SJSA1 (cell line): ENCODE data around the gene DENND11. TPM values are rescaled to one million over a fixed set of nuclear protein-coding genes. Genes with fewer than 3 reads are reported as not detected.

ENCODE experiments used
- DNase-seq, 2 experiments: peaks; one replicate each; pipeline ENCODE4 v3.0.0-alpha.2; 2015 to 2020; ENCODE audit warnings: low spot score in 2 of 2, low read depth in 1 of 2
- H3K27ac ChIP-seq: fragments of 250-450 bp; sonication (Bioruptor Pico); 2 replicates; pipeline ENCODE4 v1.5.1; 2020; ENCODE audit warnings: mild to moderate bottlenecking, moderate library complexity
- H3K27me3 ChIP-seq: fragments of 250-450 bp; sonication (Bioruptor Pico); replicated peaks from 2 replicates; pipeline ENCODE4 v1.5.1; 2020; ENCODE audit warnings: mild to moderate bottlenecking, moderate library complexity
- H3K36me3 ChIP-seq: fragments of 250-450 bp; sonication (Bioruptor Pico); 2 replicates; pipeline ENCODE4 v1.5.1; 2020; ENCODE audit warnings: mild to moderate bottlenecking
- H3K4me1 ChIP-seq: fragments of 250-450 bp; sonication (Bioruptor Pico); replicated peaks from 2 replicates; pipeline ENCODE4 v1.6.1; 2021; ENCODE audit warnings: mild to moderate bottlenecking
- H3K4me3 ChIP-seq: fragments of 250-450 bp; sonication (Bioruptor Pico); 2 replicates; pipeline ENCODE4 v1.5.1; 2020; ENCODE audit warnings: mild to moderate bottlenecking
- H3K9me3 ChIP-seq: fragments of 250-450 bp; sonication (Bioruptor Pico); replicated peaks from 2 replicates; pipeline ENCODE4 v1.5.1; 2020; ENCODE audit warnings: mild to moderate bottlenecking
- total RNA-seq: library from RNA; depleted of rRNA; stranded (reverse); fragments of >200 nt; shearing (Covaris generic); gene quantifications from 2 replicates; pipeline ENCODE4 v1.2.3, GENCODE V29; 2014; rRNA removed

The DENND11 gene, protein sequence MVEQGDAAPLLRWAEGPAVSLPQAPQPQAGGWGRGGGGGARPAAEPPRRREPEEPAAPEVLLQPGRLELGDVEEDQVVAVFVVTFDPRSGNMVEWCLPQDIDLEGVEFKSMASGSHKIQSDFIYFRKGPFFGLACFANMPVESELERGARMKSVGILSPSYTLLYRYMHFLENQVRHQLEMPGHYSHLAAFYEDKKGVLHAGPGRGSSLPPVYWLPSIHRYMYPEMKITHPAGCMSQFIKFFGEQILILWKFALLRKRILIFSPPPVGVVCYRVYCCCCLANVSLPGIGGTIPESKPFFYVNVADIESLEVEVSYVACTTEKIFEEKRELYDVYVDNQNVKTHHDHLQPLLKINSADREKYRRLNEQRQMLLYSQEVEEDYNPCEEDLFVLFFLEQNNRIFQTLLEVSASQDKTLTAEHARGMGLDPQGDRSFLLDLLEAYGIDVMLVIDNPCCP
- total RNA-seq = 8.3 and 8.5 TPM in 2 replicates

DNA sequence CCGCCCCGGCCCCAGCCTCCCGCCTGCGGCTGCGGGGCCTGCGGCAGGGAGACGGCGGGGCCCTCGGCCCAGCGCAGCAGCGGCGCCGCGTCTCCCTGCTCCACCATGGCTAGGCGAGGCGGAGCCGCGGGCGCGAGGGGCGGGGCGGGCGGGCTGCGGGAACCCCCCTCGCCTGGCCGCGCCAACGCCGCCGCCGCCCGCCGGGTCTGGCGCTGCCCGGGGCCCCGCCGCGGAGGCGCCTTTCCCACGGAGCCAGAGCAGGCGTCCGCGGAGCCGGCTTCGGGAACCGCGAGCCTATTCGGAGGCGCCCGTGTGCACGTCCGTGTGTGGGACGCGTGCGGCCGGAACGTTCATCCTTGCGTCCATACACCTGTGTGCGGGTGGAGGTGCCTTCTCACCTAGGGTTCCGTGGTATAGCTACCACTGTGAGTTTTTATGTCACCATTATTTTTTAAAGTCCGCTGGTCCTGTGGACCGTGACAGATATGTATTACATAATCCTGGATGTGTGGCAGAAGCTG is at the start of gene DENND11:
TSS of gene DENND11 (minus strand) at position 120 of the 521 bp plus-strand sequence. CDS start at position 107, 13 bp downstream.
- Histone ChIP-seq H3K4me1 (peaks cover 43% of the 10 kb centered on the region), H3K27me3 (no peaks in the 10 kb centered on the region), H3K27ac (0 out of 2 replicates have a peak within 1 kb of the TSS, but pooled peaks have one; percentile 15), H3K36me3 (no peaks in the 10 kb centered on the region), H3K4me3 (peak within 1 kb of the TSS; percentile 80), H3K9me3 (no peaks in the 10 kb centered on the region)
- DNase-seq = peak; percentile 32 to 47

DNA sequence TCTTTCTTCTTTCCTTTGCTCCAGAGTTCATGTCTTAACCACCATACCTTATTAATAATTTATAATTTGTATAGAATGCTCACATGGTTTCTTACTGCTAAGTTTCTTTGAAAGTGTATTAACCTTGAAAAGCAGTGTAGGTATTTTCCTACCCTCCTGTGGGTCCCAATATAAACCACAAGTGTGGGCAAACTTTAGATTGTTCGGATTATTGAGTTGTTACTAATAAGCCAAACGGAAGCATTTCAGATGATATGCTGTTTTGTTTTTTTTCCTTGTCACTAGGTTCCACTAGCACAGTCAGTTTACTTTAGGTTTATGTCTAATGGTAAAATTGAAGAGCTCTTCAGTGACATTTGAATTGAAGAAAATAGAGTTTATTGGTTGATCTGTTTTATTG is 46.4 kb upstream of the DENND11 start:
- H3K4me3 ChIP-seq = no peak overlapping the region
- H3K27ac ChIP-seq = no peak overlapping the region
- H3K9me3 ChIP-seq = peaks cover 9% of the 10 kb centered on the region; the same call in 1 of the 2 replicates
- peaks cover 97% of the 10 kb centered on the region for H3K36me3 ChIP-seq
- no peaks in the 10 kb centered on the region for H3K4me1 ChIP-seq
- DNase-seq = no peak
- H3K27me3 ChIP-seq = no peaks in the 10 kb centered on the region

DNA sequence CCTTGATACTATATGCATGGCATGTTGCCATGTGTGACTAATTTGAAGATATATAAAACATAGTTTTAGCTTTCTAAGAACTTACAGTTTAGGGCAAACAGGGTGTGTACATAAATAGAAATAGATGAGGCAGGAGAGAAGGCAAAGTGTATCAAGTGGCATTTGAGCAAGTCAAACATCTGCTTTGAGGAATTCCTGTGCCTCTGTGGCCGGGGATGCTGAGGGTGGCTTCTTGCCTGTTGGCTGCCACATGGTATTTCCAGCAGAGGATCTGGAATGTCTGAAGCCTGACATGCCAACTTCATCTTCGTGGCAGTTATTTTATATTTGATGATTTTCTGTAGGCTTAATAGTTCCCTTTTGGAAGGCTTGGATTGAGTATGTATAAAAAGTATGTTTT is 42.2 kb upstream of the DENND11 start:
- DNase-seq = no peak
- Histone ChIP-seq H3K4me3 (no peak overlapping the region), H3K9me3 (no peaks in the 10 kb centered on the region), H3K27ac (no peak overlapping the region), H3K4me1 (peaks cover 3% of the 10 kb centered on the region), H3K27me3 (no peaks in the 10 kb centered on the region), H3K36me3 (peaks cover 94% of the 10 kb centered on the region)

DNA sequence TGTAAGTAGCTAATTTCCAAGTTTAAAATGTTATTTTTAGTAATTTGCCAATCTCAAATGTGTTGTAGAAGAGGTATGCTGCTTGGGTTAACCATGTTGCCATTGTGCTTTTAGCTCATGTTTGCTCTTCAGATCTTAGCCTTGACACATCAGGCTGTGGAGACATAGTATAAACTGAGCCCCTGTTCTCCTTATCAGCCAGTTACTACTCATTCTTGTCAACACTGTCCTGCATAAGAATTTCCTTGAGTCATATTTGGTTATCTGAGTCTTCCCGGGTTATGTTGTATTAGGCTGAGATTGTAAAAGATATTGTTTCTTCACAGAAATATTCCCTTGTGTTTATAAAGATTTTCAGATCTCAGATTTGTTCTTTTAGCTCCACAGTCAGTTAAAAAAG is 40.3 kb upstream of the DENND11 start:
- Histone ChIP-seq H3K4me1 (peaks cover 8% of the 10 kb centered on the region), H3K36me3 (peaks cover 79% of the 10 kb centered on the region), H3K27me3 (no peaks in the 10 kb centered on the region), H3K27ac (no peak overlapping the region), H3K4me3 (no peak overlapping the region), H3K9me3 (no peaks in the 10 kb centered on the region)
- no peak for DNase-seq

DNA sequence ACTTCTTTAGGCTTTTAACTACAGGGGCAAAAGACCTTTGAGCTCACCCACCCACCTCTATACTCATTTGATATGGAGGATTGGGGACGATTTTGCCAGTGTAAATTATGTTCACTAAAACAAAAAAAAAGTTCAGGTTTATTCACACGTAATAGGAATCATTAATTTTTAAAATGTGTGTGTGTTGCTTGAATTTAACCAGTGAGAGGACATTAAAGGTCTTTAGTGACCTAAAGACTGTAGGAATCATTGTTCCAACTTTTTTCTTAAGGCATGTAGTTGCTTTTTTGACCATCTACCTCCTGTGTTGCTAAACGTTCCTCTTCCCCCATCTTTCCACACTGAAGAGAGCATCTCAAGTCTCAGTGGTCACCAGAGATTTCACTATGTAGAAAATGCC is 37.3 kb upstream of the DENND11 start:
- Histone ChIP-seq H3K4me3 (peak overlapping the region; percentile 63), H3K9me3 (no peaks in the 10 kb centered on the region), H3K27me3 (no peaks in the 10 kb centered on the region), H3K36me3 (peaks cover 51% of the 10 kb centered on the region), H3K4me1 (peaks cover 10% of the 10 kb centered on the region), H3K27ac (no peak overlapping the region)
- no peak for DNase-seq

DNA sequence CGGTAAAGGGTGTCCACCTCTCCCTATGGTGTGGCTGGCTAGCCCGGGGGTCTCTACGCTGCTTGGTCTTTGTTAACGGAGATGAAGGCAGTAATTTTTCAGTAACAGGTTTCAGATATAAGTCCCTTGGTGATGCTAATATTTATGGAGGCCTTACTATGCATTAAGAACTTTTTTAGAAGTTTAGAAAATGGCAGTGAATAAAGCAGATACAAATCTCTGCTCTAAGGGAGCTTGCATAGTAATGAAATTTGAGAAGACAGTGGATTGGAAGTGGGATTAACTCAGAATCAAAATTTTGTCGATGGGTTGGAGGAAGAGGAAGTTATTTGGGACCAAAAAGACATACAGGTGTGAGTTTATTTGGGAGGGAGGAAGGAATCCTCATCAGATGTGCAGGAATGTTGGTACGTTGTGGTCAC is 36.6 kb upstream of the DENND11 start:
- no peaks in the 10 kb centered on the region for H3K27me3 ChIP-seq
- H3K4me1 ChIP-seq = peaks cover 10% of the 10 kb centered on the region
- peak overlapping the region; percentile 53 for H3K27ac ChIP-seq
- no peak for DNase-seq
- peaks cover 44% of the 10 kb centered on the region for H3K36me3 ChIP-seq
- peak overlapping the region; percentile 63 for H3K4me3 ChIP-seq
- H3K9me3 ChIP-seq = no peaks in the 10 kb centered on the region

DNA sequence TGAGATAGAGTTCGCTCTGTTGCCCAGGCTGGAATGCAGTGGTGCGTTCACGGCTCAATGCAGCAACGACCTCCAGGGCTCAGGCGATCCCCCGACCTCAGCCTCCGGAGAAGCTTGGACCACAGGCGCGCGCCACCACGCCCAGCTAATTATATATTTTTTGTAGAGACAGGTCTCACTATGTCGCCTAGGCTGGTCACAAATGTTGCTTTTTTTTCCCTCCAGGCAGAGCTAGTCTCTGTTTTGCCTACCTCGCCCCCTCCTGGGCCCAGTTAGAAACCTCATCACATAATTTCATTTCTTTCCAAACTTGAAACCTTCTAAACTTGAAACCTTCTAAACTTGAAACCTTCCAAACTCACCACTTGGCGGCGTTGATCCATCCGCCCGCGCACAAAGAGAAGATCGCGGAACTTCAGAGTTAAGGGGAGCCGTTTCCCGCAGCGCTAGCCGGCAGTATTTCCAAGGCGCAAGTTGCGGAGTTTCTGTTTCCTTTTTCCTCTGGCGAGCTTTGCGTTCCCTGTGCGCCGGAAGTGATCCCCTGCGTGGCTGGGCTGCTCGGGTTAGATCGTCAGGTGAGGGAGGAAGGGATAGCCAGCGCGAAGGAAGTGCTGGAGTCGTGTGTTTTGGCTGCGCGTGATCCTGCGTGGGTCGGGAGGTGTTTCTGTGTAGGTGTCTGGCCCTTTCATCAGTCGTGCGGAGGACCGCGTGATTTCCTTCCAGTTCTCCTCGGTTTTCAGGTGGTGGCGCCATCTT is 36.0 kb upstream of the DENND11 start, which contains the start of gene SSBP1:
TSS of gene SSBP1 (plus strand) at position 523 of the 756 bp plus-strand sequence. CDS start 809 bp downstream, outside the sequence.
- Histone ChIP-seq H3K27me3 (no peaks in the 10 kb centered on the region), H3K27ac (peak within 1 kb of the TSS; percentile 53), H3K9me3 (no peaks in the 10 kb centered on the region), H3K36me3 (peaks cover 38% of the 10 kb centered on the region), H3K4me3 (peak within 1 kb of the TSS; percentile 63), H3K4me1 (peaks cover 10% of the 10 kb centered on the region)
- peak; percentile 91 to 96 for DNase-seq

DNA sequence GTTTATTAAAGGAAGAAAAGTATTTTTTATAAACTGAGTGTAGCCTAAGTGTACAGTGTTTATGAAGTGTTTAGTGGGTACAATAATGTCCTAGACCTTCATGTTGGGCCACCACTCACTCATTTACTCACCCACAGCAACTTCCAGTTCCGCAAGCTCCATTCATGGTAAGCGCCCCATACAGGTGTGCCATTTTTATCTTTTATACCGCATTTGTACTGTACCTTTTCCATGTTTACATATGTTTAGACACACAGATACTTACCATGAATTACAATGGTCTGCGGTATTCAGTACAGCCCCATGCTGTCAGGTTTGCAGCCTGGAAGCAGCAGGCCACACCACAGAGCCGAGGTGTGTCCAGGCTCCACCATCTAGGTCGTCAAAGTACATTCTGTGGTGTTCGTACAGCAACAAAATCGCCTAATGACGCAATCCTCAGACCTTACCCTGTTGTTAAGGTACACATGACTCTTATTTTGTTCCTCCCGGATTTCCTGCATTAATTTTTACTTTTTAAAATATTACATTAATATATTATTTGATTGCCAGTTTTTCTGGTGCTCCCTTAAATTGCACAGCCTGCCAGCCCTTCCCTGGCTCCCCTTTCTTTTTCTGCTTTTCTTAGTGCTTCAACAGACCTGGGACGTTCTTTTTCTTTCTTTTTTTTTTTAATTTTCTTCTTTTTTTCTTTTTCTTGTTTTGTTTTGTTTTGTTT is 35.3 kb upstream of the DENND11 start:
- DNase-seq = no peak
- H3K4me3 ChIP-seq = peak overlapping the region; percentile 63
- peaks cover 31% of the 10 kb centered on the region for H3K36me3 ChIP-seq
- H3K27me3 ChIP-seq = no peaks in the 10 kb centered on the region
- no peaks in the 10 kb centered on the region for H3K9me3 ChIP-seq
- peaks cover 10% of the 10 kb centered on the region for H3K4me1 ChIP-seq
- no peak overlapping the region for H3K27ac ChIP-seq

DNA sequence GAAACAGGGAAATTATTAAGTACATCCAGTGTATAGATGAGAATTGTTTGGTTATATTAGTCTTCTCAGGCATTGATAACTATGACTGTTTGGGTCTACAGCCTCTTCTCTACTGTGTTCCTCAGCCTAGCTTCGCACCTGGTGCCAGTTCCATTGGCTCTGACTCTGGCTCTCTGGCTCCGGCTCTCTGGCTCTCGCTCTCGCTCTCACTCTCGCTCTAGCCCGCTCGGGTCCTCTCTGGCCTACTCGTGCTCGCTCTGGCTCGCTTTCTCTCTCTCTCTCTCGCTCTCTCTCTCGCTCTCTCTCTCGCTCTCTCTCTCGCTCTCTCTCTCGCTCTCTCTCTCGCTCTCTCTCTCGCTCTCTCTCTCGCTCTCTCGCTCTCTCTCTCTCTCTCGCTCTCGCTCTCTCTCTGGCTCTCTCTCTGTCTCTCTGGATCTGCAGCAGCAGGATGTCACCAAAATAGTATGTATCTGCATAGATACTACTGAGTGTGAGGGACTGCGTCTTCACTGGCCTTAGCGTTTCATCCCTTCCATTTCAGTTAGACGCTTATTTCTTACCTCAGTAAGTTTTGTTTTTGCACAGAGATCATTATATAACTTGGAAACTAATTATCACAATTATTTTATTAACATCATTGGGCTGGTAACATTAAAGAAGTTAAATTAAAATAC is 29.6 kb upstream of the DENND11 start:
- H3K9me3 ChIP-seq = no peaks in the 10 kb centered on the region

DNA sequence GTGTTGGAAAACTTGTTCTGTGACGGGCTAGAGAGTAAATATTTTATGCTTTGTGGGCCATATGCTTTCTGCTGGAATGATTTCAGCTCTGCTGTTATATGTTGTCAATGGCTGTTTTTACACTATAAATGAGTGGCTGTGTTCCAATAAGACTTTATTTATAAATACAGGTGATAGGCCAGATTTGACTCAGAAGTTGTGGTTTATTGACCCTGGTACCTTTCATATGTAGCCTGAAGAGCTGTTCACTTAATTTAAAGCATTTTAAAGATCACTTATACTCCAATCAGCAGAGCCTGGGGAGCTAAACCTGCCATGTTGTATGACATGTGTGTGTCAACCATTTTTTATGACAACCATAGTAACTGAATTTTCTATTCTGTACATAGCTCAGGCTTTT is 27.1 kb upstream of the DENND11 start:
- no peak for DNase-seq
- no peaks in the 10 kb centered on the region for H3K36me3 ChIP-seq
- H3K4me1 ChIP-seq = no peaks in the 10 kb centered on the region
- no peak overlapping the region for H3K4me3 ChIP-seq
- H3K9me3 ChIP-seq = no peaks in the 10 kb centered on the region
- H3K27ac ChIP-seq = no peak overlapping the region
- H3K27me3 ChIP-seq = peaks cover 7% of the 10 kb centered on the region

More for the DNA sequence above, 29.6 kb upstream of the DENND11 start:
- Histone ChIP-seq H3K27me3 (peaks cover 7% of the 10 kb centered on the region), H3K4me1 (no peaks in the 10 kb centered on the region), H3K4me3 (no peak overlapping the region), H3K36me3 (no peaks in the 10 kb centered on the region), H3K27ac (no peak overlapping the region)
- no peak for DNase-seq

DNA sequence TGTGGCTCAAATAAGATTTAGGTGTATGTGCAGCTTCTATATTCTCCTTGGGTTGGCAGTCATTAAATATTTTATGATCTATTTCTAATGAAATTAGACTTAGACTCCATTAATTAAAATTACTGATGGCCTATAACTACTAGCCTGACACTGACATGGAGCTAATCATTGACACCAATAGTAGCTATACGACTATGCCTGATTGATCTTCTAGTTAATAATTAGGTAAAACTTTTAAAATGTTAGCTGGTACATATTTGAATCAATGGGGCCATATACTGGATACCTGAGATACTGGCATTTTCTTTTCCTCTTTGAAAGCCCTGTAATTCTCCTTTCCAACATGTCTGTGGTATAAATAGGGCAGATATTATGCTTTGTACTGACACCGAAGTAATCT is 20.6 kb upstream of the DENND11 start:
- DNase-seq = no peak
- Histone ChIP-seq H3K4me1 (no peaks in the 10 kb centered on the region), H3K27ac (no peak overlapping the region), H3K27me3 (peaks cover 7% of the 10 kb centered on the region; the same call in 1 of the 2 replicates), H3K36me3 (no peaks in the 10 kb centered on the region), H3K9me3 (no peaks in the 10 kb centered on the region), H3K4me3 (no peak overlapping the region)

DNA sequence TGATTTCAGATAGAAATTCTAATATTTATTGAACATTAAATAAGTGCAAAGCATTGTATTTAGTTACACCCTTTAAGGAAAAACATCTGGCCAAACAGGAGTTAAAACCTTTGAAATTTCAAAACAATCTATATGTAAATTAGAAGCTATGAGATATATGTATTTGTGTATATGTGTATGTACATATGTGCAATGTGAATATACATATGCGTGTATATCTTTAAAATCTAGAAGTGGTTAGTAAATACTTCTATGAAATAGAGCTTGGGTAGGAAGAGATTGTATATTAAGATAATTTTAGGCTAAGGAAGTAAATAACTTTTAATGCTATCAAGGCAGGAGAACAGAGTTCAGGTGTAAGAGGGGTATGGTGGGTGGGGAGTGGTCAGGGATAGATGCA is 15.5 kb upstream of the DENND11 start:
- no peaks in the 10 kb centered on the region for H3K9me3 ChIP-seq
- H3K27me3 ChIP-seq = peaks cover 6% of the 10 kb centered on the region
- H3K4me1 ChIP-seq = no peaks in the 10 kb centered on the region
- H3K27ac ChIP-seq = no peak overlapping the region
- DNase-seq = no peak
- H3K36me3 ChIP-seq = no peaks in the 10 kb centered on the region
- H3K4me3 ChIP-seq = no peak overlapping the region
